Testis (tissue), 2 donors: ENCODE results near the gene SDK2.

ENCODE experiments used
- POLR2A ChIP-seq: fragments of 450-650 bp; IDR thresholded peaks from one replicate; pipeline ENCODE4 v1.6.1; 2017; ENCODE audit warnings: antibody characterized with exemption, mild to moderate bottlenecking, moderate library complexity
- TF ChIP-seq, protein P1 (sequence below), 3 experiments: fragments of 450-650 bp in 2 of 3; fragments of 200-600 bp in 1 of 3; sonication (generic) in 1 of 3; IDR thresholded peaks; one replicate each; pipeline ENCODE4 v1.5.1; 2016 to 2019; ENCODE audit warnings: antibody characterized with exemption in 3 of 3, mild to moderate bottlenecking in 2 of 3, moderate library complexity in 1 of 3

GRCh38 chr17:73380439-73381106, 263.7 kb downstream of the SDK2 start:
- TF ChIP-seq, protein P1, sequence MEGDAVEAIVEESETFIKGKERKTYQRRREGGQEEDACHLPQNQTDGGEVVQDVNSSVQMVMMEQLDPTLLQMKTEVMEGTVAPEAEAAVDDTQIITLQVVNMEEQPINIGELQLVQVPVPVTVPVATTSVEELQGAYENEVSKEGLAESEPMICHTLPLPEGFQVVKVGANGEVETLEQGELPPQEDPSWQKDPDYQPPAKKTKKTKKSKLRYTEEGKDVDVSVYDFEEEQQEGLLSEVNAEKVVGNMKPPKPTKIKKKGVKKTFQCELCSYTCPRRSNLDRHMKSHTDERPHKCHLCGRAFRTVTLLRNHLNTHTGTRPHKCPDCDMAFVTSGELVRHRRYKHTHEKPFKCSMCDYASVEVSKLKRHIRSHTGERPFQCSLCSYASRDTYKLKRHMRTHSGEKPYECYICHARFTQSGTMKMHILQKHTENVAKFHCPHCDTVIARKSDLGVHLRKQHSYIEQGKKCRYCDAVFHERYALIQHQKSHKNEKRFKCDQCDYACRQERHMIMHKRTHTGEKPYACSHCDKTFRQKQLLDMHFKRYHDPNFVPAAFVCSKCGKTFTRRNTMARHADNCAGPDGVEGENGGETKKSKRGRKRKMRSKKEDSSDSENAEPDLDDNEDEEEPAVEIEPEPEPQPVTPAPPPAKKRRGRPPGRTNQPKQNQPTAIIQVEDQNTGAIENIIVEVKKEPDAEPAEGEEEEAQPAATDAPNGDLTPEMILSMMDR (IDR thresholded peaks at IDR 0.05): no peak
- no peak for TF ChIP-seq POLR2A
